ENCODE measurements around the gene FOXN1.
"Not testable (repeated sequence)": the region's sequence is repeated elsewhere in the genome, so short reads cannot be mapped to it uniquely, and the experiment has no call there.

FOXN1 gene

DNA sequence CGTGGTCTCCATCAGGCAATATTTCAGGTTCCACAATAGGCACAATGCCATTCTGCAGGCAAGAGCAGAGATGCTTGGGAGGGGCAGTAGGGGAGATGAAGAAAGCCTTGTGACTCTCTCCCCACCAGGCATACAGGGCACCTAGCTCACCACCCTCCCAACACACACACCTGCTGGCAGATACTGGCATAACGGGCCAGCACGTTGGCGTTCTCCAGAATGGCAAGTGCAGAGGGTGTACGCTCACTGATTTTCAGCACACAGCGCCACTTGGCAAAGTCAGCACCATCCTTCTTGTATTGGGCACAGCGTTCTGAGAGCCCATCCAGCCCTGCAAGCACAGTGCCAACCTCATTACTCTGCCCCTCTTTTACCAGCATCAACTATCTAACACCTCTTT, 68.4 kb downstream of the FOXN1 start:
- no peak for DNase-seq (ENCODE audit: low spot score)

DNA sequence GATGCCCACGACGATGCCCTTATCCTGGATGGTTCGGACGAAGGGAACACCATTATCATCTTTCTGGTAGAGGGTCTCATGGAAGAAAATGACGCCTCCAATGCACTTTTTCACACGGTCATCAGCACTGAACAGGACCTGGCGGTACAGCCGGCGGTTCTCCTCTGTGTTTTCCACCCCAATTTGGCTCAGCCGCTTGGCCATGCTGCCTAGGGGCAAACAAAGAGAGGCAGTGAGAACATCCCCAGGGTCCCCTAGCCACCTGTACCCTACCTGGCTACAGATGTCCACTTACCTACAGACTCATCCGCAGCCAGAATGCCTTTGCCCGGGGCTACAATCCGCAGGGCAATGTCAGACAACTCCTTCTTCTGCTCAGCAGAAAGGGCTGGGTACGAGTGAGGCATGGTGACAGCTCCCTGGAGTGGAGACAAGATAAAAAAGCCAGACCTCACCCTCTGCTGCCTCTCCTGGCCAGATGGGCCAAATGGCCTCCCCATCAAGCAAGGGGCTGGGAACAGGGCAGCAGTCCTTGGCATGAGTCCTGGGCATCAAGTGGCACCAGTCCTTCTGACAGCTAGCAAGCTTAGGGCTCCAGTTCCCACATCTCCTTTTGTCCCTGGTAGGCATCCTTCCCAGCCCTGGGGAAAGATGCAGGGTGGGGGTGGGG, 69.1 kb downstream of the FOXN1 start:
- no peak for DNase-seq (ENCODE audit: low spot score)

DNA sequence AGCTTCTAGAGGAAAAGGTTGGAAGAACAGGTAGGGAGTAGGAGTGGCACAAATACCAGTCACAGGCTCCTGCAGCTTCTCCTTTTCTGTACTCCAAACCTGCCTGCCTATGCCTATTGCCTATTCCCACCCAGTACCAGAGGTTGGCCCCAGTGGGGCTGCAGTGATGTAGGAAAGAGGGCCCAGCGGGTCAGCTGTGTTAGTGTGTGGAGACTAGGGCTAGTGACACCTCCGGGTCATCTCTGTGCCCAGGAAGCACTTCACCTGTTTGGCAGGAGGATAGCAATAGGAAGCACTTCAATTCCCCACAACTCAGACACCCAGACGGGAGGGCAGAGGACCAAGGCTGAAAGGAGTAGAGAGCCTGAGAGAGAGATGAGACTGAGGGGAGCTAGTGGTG, 69.9 kb downstream of the FOXN1 start:
- not testable (repeated sequence) for DNase-seq (ENCODE audit: low spot score)

DNA sequence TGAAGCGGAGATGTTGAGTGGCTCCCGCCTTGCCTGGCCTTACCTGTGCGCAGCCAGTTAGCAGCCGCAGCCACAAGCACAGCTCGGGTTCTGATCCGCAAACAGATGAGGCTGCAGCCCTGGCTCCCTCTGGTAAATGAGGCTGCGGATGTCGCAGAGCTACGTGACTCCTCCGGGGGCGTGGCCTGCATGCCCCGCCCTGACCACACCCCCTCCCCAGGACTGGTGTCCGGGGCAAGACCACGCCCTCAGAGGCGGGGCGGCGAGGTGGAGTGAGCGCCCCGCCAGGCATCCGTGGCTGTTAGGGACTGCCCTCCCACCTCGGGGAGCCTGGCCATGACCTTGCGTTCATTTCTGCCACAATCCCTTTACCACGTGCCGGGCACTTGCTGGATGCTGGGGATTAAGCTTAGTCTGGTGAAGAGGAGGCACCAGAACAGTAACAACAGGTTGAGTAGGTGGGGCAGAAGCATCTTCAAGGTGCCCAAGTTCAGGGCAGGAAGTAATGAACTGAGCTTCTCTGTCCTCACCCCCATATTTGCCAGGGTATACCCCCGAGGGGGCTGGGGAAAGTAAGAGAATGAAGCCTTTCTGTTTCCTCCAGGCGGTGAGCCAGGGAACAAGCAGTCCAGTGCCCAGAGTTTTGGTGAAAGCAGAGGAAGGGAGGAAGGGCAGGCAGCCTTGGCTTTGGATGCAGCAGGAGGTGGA, 70.8 kb downstream of the FOXN1 start, which contains the start of gene ALDOC:
TSS of gene ALDOC (minus strand) at position 138 of the 708 bp plus-strand sequence. CDS start 1,363 bp downstream, outside the sequence.
- DNase-seq (ENCODE audit: low spot score), result peak; percentile 99

DNA sequence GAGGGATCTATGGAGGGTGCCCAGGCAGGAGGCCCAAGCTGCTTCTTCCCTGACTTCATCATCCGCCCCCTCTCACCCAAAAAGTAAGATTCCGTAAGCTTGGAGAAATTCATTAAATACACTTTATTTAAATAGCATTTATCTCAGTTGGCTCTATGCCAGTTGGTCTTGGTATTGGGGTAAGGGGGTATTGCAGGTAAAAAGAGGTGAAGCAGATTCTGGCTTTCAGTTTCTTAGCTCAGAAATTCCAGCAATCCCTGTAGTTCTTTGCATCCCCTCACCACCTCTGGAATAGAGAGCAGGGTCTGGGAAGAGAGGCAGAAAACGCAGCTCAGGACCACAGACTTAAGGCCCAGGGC, 71.3 kb downstream of the FOXN1 start:
- no peak for DNase-seq (ENCODE audit: low spot score)

DNA sequence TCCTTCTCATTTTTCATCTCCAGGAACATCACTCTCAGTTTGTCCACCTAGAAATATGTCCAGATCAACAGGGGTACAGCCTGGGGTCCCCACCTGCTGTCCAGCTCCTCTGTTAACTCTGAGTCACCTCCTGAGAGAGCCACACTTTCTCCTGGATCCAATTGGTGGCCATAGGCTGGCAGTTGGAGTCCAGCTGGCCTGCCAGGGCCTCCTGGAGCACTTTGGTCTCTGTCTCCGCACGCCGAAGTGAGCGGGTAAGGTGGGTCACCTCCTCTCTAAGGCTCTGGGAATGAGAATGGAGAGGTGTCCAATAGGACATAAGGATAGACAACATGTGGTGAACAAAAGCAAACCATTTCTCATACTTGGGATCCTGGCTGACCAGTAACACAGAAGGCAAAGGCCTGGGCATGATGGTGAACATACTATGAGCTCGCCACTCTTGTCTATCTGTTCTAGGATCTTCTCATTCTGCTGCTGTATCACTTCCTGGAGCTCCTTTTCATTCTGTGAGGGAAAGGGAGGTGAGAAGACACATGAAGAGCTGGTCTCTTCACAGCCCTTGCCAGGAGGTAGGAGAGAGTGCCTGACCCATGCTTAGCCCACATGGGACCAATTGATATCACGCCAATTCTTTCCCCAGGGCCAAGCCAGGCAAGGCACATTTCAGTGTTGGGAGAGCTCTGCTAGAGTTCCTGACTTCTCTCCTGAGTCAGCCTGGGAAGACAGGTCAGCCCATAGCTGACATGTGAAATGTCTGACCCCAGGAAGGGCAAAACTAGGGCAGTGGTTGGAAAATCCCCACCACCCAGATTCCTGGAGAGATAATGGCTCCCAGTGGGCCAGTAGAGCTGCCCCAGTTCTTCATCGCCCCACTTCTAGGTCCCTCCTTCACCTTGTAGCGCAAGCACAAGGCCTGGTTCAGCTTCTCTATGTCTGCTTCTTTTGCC, 72.4 kb downstream of the FOXN1 start:
- no peak for DNase-seq (ENCODE audit: low spot score)

DNA sequence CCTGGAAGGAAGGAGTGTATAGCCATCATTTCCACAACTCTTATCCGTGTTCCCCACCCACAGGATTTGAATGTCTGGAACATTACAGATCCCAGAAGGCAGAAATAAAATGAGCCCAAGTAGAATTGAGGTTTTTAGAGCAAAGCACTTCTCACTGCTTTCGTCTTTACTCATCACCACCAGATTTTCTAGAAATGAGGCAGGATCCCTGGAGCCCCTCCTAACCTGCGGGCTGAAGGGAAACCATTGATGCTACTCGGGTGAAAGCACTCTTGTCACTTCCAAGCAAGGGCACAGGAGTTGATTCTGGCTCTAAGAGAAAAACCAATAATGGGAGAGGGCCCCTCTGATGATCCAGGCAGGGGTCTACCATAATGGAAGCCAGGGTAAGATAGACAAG, 73.4 kb downstream of the FOXN1 start:
- no peak for DNase-seq (ENCODE audit: low spot score)

DNA sequence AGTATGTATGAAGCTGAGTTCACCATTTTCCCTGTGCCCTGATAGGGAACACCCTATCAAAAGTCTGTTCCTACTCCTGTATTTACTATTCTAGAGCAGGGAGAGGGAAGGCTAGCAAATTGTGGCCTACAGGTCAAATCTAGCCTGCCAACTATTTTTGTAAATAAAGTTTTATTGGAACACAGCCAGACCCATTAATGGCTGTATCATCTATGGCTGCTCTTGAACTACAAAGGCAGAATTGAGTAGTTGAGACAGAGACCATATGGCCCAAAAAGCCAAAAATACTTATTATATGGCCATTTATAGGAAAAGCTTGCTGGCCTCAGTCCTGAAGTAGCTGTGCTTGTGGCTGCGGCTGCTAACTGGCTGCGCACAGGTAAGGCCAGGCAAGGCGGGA, 74.8 kb downstream of the FOXN1 start:
- DNase-seq (ENCODE audit: low spot score), result no peak

DNA sequence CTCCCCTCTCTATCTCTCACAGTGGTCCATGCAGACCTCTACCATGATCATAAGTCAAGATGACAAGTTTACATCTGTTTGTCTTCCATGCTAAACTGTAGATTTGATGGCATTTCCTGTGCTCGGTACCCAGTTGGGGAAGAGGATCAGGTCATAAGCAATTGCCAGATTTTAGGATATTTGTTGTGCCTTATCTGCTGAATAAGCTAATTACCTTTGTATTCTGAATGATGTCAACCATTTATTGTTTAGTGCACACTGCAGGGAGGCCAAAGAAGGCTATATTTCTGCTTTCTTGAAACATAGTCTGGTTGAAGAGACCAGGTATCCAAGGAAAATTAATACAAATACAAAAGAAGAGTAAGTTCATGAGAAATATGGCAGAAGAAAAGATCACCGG, 76.4 kb downstream of the FOXN1 start:
- no peak for DNase-seq (ENCODE audit: low spot score)

DNA sequence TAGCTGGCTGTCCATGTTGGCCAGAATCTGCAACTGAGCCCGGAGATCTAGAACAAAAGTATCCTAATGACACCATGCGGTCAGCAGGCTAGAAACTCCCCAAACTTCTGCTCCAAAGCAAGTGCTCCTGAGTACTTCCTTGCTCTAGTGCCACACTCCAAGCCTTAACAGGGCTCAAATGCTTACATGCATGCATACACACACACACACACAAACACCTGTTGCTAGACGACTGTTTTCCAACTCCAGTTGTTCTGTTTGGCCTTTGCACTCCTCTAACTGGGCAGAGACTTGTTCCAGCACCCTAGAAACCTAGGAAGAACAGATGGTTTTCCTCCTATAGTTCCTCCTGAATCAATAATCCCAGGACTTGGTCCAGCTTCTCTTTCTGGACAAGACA, 78.3 kb downstream of the FOXN1 start:
- DNase-seq (ENCODE audit: low spot score), result no peak

DNA sequence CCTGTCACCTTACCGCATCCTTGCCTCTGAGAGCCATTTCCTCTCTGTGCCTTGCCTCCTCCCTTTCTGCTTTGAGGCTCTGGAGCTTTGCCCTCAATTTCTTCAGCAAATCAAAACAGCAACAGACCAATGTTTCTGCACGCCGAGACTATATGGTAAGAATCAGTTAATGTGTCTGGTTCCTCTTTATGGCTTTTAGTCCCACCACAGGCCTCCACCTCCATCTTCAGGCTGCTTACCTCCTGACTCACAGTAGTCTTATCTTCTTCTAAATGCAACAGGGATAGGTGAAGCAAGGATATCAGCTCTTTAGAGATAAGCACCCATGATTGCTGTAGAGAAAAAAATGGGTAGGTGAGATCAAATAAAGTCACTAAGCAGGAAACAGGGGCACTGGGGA, 79.7 kb downstream of the FOXN1 start:
- DNase-seq (ENCODE audit: low spot score), result no peak
